Spleen (tissue), 7 donors: ENCODE data around the gene UNC13B.

Experiments used
- POLR2AphosphoS5 ChIP-seq, 3 donors: sonication (generic); formaldehyde crosslinking; IDR thresholded peaks; one replicate each; pipeline ENCODE4 v1.5.1; 2017; ENCODE audit warnings: antibody characterized with exemption in 3 of 3
- TF ChIP-seq, protein P1 (sequence below), 11 experiments: fragments of 200-600 bp in 7 of 11; fragments of 450-650 bp in 4 of 11; sonication (generic) in 4 of 11; IDR thresholded peaks in 8 of 11; conservative IDR thresholded peaks in 3 of 11; 1 replicate in 7 of 11; 2 replicates in 4 of 11; pipeline versions ENCODE4 v1.4.0 to v1.8.0; 2016 to 2021; ENCODE audit warnings: antibody characterized with exemption in 11 of 11, inconsistent platforms in 4 of 11, mild to moderate bottlenecking in 1 of 11
- donor health status: DM: no; HTN: no; CAD: no; lungs with moderate emphysema.
- donor health status: DM: no; HTN: no; CAD: no.
- donor health status: DM: no; HTN: no; CAD: no.

- TF ChIP-seq, protein P1, sequence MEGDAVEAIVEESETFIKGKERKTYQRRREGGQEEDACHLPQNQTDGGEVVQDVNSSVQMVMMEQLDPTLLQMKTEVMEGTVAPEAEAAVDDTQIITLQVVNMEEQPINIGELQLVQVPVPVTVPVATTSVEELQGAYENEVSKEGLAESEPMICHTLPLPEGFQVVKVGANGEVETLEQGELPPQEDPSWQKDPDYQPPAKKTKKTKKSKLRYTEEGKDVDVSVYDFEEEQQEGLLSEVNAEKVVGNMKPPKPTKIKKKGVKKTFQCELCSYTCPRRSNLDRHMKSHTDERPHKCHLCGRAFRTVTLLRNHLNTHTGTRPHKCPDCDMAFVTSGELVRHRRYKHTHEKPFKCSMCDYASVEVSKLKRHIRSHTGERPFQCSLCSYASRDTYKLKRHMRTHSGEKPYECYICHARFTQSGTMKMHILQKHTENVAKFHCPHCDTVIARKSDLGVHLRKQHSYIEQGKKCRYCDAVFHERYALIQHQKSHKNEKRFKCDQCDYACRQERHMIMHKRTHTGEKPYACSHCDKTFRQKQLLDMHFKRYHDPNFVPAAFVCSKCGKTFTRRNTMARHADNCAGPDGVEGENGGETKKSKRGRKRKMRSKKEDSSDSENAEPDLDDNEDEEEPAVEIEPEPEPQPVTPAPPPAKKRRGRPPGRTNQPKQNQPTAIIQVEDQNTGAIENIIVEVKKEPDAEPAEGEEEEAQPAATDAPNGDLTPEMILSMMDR (IDR thresholded peaks at IDR 0.05 in 8 of 11, conservative IDR thresholded peaks at IDR 0.05 in 3 of 11): no peak
- TF ChIP-seq POLR2AphosphoS5 (IDR thresholded peaks at IDR 0.05): no peak
Observed at GRCh38 chr9:35136866-35137265, 24.9 kb upstream of the UNC13B start.
